CD4-positive, alpha-beta memory T cell (primary cell): ENCODE measurements around the gene IQSEC3. TPM values are rescaled to one million over a fixed set of nuclear protein-coding genes. Genes with fewer than 3 reads are reported as not detected.

Source experiments
- CTCF ChIA-PET: fragments of 350-600 bp; sonication (Branson Sonifier 250); formaldehyde crosslinking; loops from one replicate; lab custom pipeline; 2021; ENCODE audit warnings: inconsistent platforms; ENCODE audit not compliant: partially characterized antibody; lab: Charles Lee
- POLR2A ChIA-PET: fragments of 350-600 bp; sonication (Branson Sonifier 250); formaldehyde crosslinking; loops from one replicate; lab custom pipeline; 2021; ENCODE audit not compliant: partially characterized antibody; lab: Charles Lee
- DNase-seq, 5 donors: peaks; one replicate each; pipeline versions ENCODE4 v3.0.0 to v3.0.0-alpha.2; 2020 to 2022; ENCODE audit warnings: mixed read lengths in 1 of 5
- H3K27ac ChIP-seq: one replicate; pipeline ENCODE4 v1.7.0; 2013; ENCODE audit warnings: low read depth, low read length
- H3K27me3 ChIP-seq: 2 replicates; pipeline ENCODE4 v1.7.0; 2013; ENCODE audit warnings: mild to moderate bottlenecking, low read length, moderate library complexity; ENCODE audit not compliant: insufficient read depth
- H3K36me3 ChIP-seq: 2 replicates; pipeline ENCODE4 v1.7.0; 2013; ENCODE audit warnings: mild to moderate bottlenecking, low read length, moderate library complexity; ENCODE audit not compliant: insufficient read depth
- H3K4me1 ChIP-seq: 2 replicates; pipeline ENCODE4 v1.7.0; 2013; ENCODE audit warnings: mild to moderate bottlenecking, low read length, moderate library complexity; ENCODE audit not compliant: insufficient read depth
- H3K4me3 ChIP-seq, 2 donors: one replicate each; pipeline ENCODE4 v1.7.0; 2013; ENCODE audit warnings: low read length in 2 of 2, mild to moderate bottlenecking in 1 of 2
- H3K9me3 ChIP-seq, 2 donors: one replicate each; pipeline ENCODE4 v1.7.0; 2013; ENCODE audit warnings: low read length in 2 of 2, control low read depth in 1 of 2; ENCODE audit not compliant: control insufficient read depth in 1 of 2
- H3K27ac Mint-ChIP-seq, 7 donors: one replicate each; pipeline ENCODE4 v1.8.0; 2020 to 2021; ENCODE audit warnings: mixed read lengths in 7 of 7, mild to moderate bottlenecking in 6 of 7, inconsistent platforms in 3 of 7, moderate library complexity in 3 of 7
- H3K27me3 Mint-ChIP-seq, 2 donors: one replicate each; pipeline ENCODE4 v1.8.0; 2020 to 2021; ENCODE audit warnings: mixed read lengths in 2 of 2
- H3K36me3 Mint-ChIP-seq, 2 donors: one replicate each; pipeline ENCODE4 v1.8.0; 2020 to 2021; ENCODE audit warnings: mixed read lengths in 2 of 2, inconsistent platforms in 1 of 2, mild to moderate bottlenecking in 1 of 2
- H3K4me1 Mint-ChIP-seq, 4 donors: one replicate each; pipeline ENCODE4 v1.8.0; 2020 to 2021; ENCODE audit warnings: mixed read lengths in 4 of 4, mild to moderate bottlenecking in 1 of 4
- H3K4me3 Mint-ChIP-seq, 8 donors: one replicate each; pipeline ENCODE4 v1.8.0; 2020 to 2021; ENCODE audit warnings: mixed read lengths in 8 of 8, mild to moderate bottlenecking in 7 of 8, moderate library complexity in 6 of 8, inconsistent platforms in 3 of 8
- H3K9me3 Mint-ChIP-seq, 8 donors: one replicate each; pipeline ENCODE4 v1.8.0; 2020 to 2021; ENCODE audit warnings: mixed read lengths in 8 of 8, mild to moderate bottlenecking in 5 of 8, inconsistent platforms in 3 of 8, moderate library complexity in 1 of 8
- intact Hi-C: fragments of 100-400 bp; cut with micrococcal nuclease; formaldehyde crosslinking; loops from one replicate; pipeline ENCODE4 v1.15.1; 2023
- polyA plus RNA-seq, 2 donors: library from polyadenylated mRNA; unstranded; fragments of 300-500 nt; fragmentation: Illumina TruSeq; gene quantifications; one replicate each; pipeline ENCODE4 v1.2.3, GENCODE V29; 2021
- total RNA-seq, 2 experiments: library from RNA; stranded (reverse); gene quantifications; one replicate each; pipeline ENCODE4 v1.2.3, GENCODE V29; 2021

Gene IQSEC3
- total and polyA plus RNA-seq, 4 experiments from 2014 or later = 0.84 to 0.91 TPM; not detected in 2

DNA sequence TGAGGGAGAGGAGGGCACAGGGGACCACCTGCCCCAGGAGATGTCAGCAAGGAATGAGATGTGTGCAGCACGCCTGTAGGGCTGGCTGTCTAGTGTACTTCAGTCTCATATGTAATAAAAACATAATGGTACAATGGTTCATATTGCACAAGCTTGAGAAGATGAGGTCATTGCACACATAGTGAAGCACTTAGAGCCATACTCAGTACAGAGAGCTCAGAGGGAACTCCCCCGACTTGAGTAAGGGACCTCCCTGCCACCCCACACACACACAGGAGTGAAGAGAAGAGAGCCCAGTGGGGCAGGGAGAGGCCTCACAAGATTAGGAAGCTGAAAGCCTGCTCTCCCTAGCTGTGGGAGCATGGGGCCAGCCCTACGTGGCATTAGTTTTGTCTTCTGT, 85.9 kb downstream of the IQSEC3 start:
- H3K4me1 Mint-ChIP-seq = no peaks in the 10 kb centered on the region
- Histone ChIP-seq H3K36me3 (no peaks in the 10 kb centered on the region), H3K27ac (no peak overlapping the region), H3K4me3 (no peak overlapping the region), H3K9me3 (no peaks in the 10 kb centered on the region), H3K27me3 (no peaks in the 10 kb centered on the region), H3K4me1 (no peaks in the 10 kb centered on the region)
- no peak for DNase-seq
- H3K27me3 Mint-ChIP-seq = peaks cover 2 to 13% of the 10 kb centered on the region in 2 donors
- ChIA-PET POLR2A (no interaction called here), CTCF (no interaction called here)
- H3K9me3 Mint-ChIP-seq = peaks cover 0 to 2% (median 0%) of the 10 kb centered on the region in 8 donors
- intact Hi-C loops = no loop called here
- H3K36me3 Mint-ChIP-seq = no peaks in the 10 kb centered on the region
- H3K4me3 Mint-ChIP-seq = no peak overlapping the region
- no peak overlapping the region for H3K27ac Mint-ChIP-seq

DNA sequence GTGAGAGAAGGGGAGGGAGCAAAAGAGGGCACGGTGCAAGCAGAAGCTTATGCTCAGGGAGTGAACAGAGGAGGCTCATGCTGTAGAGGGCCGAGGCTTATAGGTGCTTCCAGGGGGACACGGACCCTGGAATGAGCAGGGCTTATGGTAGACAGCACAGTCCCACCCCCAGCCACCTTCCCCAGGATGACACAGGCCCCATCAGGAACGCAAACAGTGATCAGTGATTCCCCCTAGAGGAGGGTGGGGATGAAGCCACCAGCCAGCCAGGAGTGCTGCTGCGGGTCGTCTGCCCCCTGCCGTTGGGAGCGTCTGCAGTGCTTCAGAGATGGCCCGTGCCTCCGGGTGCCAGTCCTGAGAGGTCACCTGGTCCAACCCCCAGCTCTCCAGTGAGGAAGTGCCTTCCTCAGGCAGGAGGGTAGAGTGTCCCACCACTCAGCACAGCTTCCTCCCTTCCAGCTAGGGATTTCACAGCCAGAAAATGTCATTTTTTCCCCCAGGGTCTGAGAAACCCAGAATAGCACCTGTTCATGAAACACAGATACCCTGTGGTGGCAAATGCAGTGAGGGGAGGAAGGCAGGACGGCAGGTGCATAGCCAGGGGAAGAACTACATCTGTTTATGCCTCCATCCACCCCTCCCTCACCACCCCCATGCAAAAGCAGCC, 86.6 kb downstream of the IQSEC3 start:
- ChIA-PET CTCF (no interaction called here), POLR2A (no interaction called here)
- peaks cover 2 to 13% of the 10 kb centered on the region in 2 donors for H3K27me3 Mint-ChIP-seq
- no peaks in the 10 kb centered on the region for H3K9me3 ChIP-seq
- H3K9me3 Mint-ChIP-seq = peaks cover 0 to 2% (median 0%) of the 10 kb centered on the region in 8 donors
- no peaks in the 10 kb centered on the region for H3K4me1 ChIP-seq
- no peak overlapping the region for H3K27ac ChIP-seq
- no peaks in the 10 kb centered on the region for H3K36me3 ChIP-seq
- H3K4me3 Mint-ChIP-seq = no peak overlapping the region
- intact Hi-C loops = no loop called here
- no peak overlapping the region for H3K4me3 ChIP-seq
- no peaks in the 10 kb centered on the region for H3K4me1 Mint-ChIP-seq
- H3K27ac Mint-ChIP-seq = no peak overlapping the region
- DNase-seq = peak in 4 of 5 donors; percentile 10 to 22 (median 16)
- no peaks in the 10 kb centered on the region for H3K36me3 Mint-ChIP-seq
- no peaks in the 10 kb centered on the region for H3K27me3 ChIP-seq

DNA sequence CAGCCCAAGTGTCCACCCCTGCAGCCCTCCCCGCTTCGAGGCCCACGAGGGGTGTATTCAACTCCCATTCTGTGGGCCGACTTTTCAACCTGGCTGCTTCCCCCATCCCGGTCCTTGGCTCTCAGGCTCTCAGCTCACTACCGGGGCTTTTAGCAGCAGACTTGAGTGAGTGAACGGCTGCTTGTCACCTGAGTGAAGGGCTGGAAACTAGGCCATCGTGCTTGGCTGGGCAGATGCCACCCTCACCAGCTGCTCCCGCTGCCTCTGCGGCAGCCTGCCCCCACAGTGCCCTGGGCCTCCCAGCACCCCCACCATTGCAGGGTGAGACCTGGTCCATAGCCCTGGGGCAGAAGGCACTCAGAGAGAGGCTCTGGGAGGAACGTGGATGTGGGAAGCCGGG, 87.5 kb downstream of the IQSEC3 start:
- no peaks in the 10 kb centered on the region for H3K27me3 ChIP-seq
- H3K4me1 ChIP-seq = no peaks in the 10 kb centered on the region
- no peak overlapping the region for H3K27ac Mint-ChIP-seq
- ChIA-PET CTCF (no interaction called here), POLR2A (no interaction called here)
- H3K27me3 Mint-ChIP-seq = peaks cover 2 to 13% of the 10 kb centered on the region in 2 donors
- no peak for DNase-seq
- H3K4me3 Mint-ChIP-seq = no peak overlapping the region
- no peaks in the 10 kb centered on the region for H3K36me3 Mint-ChIP-seq
- H3K9me3 ChIP-seq = no peaks in the 10 kb centered on the region
- H3K36me3 ChIP-seq = no peaks in the 10 kb centered on the region
- peaks cover 0 to 2% (median 0%) of the 10 kb centered on the region in 8 donors for H3K9me3 Mint-ChIP-seq
- no peak overlapping the region for H3K27ac ChIP-seq
- no peaks in the 10 kb centered on the region for H3K4me1 Mint-ChIP-seq
- intact Hi-C loops = no loop called here
- no peak overlapping the region for H3K4me3 ChIP-seq

DNA sequence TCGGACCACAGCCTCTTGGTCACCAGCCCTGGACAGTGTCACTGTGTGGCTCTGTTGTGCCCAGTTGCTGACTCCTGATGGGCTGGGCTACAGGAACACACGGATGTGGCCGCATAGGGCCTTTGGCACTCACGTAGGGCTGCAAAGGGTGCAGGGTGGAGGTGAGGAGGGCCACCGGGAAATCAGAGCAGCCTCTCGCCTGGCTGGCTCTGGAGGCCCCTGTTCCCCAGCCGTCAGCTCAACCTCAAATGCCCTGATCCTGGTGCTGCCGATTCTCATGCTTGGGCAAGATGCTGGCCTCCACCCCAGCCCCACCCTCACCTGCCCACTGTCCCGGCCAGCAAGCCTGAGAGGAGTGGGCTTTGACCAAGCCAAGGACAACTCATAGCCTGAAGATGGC, 88.4 kb downstream of the IQSEC3 start:
- Mint-ChIP-seq H3K4me1 (no peaks in the 10 kb centered on the region), H3K36me3 (no peaks in the 10 kb centered on the region), H3K27ac (no peak overlapping the region), H3K27me3 (peaks cover 2 to 10% of the 10 kb centered on the region in 2 donors), H3K4me3 (no peak overlapping the region), H3K9me3 (peaks cover 0 to 2% (median 0%) of the 10 kb centered on the region in 8 donors)
- H3K36me3 ChIP-seq = no peaks in the 10 kb centered on the region
- no peaks in the 10 kb centered on the region for H3K4me1 ChIP-seq
- no peaks in the 10 kb centered on the region for H3K27me3 ChIP-seq
- H3K27ac ChIP-seq = no peak overlapping the region
- intact Hi-C loops = no loop called here
- ChIA-PET POLR2A (no interaction called here), CTCF (no interaction called here)
- no peak overlapping the region for H3K4me3 ChIP-seq
- no peaks in the 10 kb centered on the region for H3K9me3 ChIP-seq
- no peak for DNase-seq

DNA sequence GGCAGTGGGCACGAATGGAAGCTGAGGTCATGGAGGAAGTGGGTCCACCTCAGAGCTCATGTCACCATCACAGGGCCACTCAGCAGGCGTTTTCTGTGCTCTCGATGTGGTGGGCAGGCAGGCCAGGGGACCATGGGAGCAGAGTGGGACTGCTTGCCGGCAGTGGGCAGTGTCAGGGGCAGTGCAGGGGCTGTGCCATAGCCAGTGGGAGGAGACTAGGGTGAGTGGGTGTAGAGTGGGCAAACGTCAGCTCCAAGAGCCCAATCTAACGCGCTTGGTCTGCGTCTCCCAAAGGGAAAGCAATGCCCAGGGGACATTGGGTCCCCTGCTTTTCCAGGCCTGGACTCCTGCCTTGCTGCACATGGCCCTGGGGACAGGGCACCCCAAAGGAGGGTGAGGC, 89.1 kb downstream of the IQSEC3 start:
- Mint-ChIP-seq H3K4me3 (no peak overlapping the region), H3K27ac (no peak overlapping the region), H3K9me3 (no peaks in the 10 kb centered on the region), H3K36me3 (no peaks in the 10 kb centered on the region), H3K4me1 (no peaks in the 10 kb centered on the region), H3K27me3 (peaks cover 2 to 7% of the 10 kb centered on the region in 2 donors)
- Histone ChIP-seq H3K27ac (no peak overlapping the region), H3K4me1 (no peaks in the 10 kb centered on the region), H3K4me3 (no peak overlapping the region), H3K27me3 (no peaks in the 10 kb centered on the region), H3K9me3 (no peaks in the 10 kb centered on the region), H3K36me3 (no peaks in the 10 kb centered on the region)
- intact Hi-C loops = no loop called here
- POLR2A ChIA-PET = no interaction called here
- CTCF ChIA-PET = no interaction called here
- no peak for DNase-seq

DNA sequence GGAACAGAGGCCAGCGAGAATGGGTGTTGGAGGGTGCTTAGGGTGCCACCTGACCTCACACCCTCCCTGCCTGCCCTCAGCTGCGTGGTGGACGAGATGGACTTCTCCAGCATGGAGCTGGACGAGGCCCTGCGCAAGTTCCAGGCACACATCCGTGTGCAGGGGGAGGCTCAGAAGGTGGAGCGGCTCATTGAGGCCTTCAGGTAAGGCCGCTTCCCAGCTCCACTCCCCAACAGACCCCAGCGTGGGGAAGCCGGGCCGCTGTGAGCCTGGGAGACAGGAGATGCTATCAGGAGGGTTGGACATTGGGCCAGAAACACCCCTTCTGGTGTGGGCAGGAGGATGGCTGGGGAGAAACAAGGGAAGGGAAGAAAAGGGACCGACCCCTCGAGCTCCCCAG, 90.4 kb downstream of the IQSEC3 start:
- Mint-ChIP-seq H3K4me3 (no peak overlapping the region), H3K4me1 (peaks cover 0 to under 1% (median 0%) of the 10 kb centered on the region in 4 donors), H3K36me3 (no peaks in the 10 kb centered on the region), H3K9me3 (no peaks in the 10 kb centered on the region), H3K27ac (no peak overlapping the region), H3K27me3 (peaks cover 2% of the 10 kb centered on the region in 2 donors)
- Histone ChIP-seq H3K4me1 (no peaks in the 10 kb centered on the region), H3K9me3 (no peaks in the 10 kb centered on the region), H3K4me3 (no peak overlapping the region), H3K27ac (no peak overlapping the region), H3K27me3 (no peaks in the 10 kb centered on the region), H3K36me3 (no peaks in the 10 kb centered on the region)
- intact Hi-C loops = no loop called here
- ChIA-PET POLR2A (no interaction called here), CTCF (no interaction called here)
- no peak for DNase-seq

DNA sequence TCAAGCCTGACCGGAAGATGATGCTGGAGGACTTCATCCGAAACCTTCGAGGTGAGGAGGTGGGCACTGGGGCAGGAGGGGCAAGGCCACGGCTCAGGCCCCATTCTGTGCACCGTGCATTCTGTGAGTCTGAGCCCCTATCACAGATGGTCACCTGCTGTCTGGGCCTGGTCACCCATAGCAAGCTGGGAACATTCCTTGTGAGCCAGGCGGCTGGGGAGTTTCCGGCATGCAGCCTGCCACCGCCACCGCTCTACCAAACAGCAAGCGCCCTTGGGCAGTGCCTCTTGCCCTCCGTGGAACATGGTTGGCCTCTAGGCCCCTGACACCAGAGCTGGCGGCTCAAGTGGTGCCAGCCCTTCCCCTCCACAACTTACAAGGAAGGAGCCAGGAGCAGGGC, 91.1 kb downstream of the IQSEC3 start:
- H3K36me3 ChIP-seq = no peaks in the 10 kb centered on the region
- intact Hi-C loops = no loop called here
- H3K27me3 ChIP-seq = no peaks in the 10 kb centered on the region
- DNase-seq = no peak
- H3K27ac ChIP-seq = no peak overlapping the region
- Mint-ChIP-seq H3K4me3 (no peak overlapping the region), H3K4me1 (peaks cover 0 to 2% (median 0%) of the 10 kb centered on the region in 4 donors), H3K36me3 (no peaks in the 10 kb centered on the region), H3K27ac (no peak overlapping the region), H3K9me3 (no peaks in the 10 kb centered on the region), H3K27me3 (peaks cover 2% of the 10 kb centered on the region in 2 donors)
- no peaks in the 10 kb centered on the region for H3K4me1 ChIP-seq
- ChIA-PET CTCF (interaction anchor here (1.2 kb wide), 1 partner anchor 9 kb away, joined by 4 read pairs; no protein-coding TSS in a partner anchor), POLR2A (no interaction called here)
- no peaks in the 10 kb centered on the region for H3K9me3 ChIP-seq
- H3K4me3 ChIP-seq = no peak overlapping the region
